Endodermal cell (in vitro differentiated cells): ENCODE results near the gene GABRR2. TPM values are rescaled to one million over a fixed set of nuclear protein-coding genes. Genes with fewer than 3 reads are reported as not detected.

Experiments used
- DNase-seq: peaks from one replicate; pipeline ENCODE4 v3.0.0-alpha.2; 2017
- H3K27ac ChIP-seq: 2 replicates; pipeline ENCODE4 v1.5.1; 2013; ENCODE audit warnings: mild to moderate bottlenecking, low read depth, low read length, moderate library complexity
- H3K27me3 ChIP-seq: 2 replicates; pipeline ENCODE4 v1.6.1; 2013; ENCODE audit warnings: mild to moderate bottlenecking, low read length, moderate library complexity; ENCODE audit not compliant: insufficient read depth, control insufficient read depth, poor library complexity, severe bottlenecking
- H3K36me3 ChIP-seq: 2 replicates; pipeline ENCODE4 v1.7.0; 2013; ENCODE audit warnings: mild to moderate bottlenecking, low read length, moderate library complexity; ENCODE audit not compliant: control insufficient read depth, insufficient read depth
- H3K4me1 ChIP-seq: one replicate; pipeline ENCODE4 v1.7.0; 2013; ENCODE audit warnings: low read length; ENCODE audit not compliant: control insufficient read depth, insufficient read depth
- H3K4me3 ChIP-seq: 2 replicates; pipeline ENCODE4 v1.5.1; 2013; ENCODE audit warnings: mild to moderate bottlenecking, low read length, moderate library complexity
- H3K9ac ChIP-seq: 2 replicates; pipeline ENCODE4 v1.6.1; 2013; ENCODE audit warnings: mild to moderate bottlenecking, low read length, moderate library complexity; ENCODE audit not compliant: poor library complexity, severe bottlenecking; ENCODE audit errors: extremely low read depth
- H3K9me3 ChIP-seq: 2 replicates; pipeline ENCODE4 v1.6.1; 2013; ENCODE audit warnings: mild to moderate bottlenecking, low read length, moderate library complexity; ENCODE audit not compliant: control insufficient read depth
- H3K27ac Mint-ChIP-seq: 2 replicates; pipeline ENCODE4 v1.8.0; 2020; ENCODE audit warnings: mixed read lengths
- H3K27me3 Mint-ChIP-seq: 2 replicates; pipeline ENCODE4 v1.8.0; 2021; ENCODE audit warnings: mild to moderate bottlenecking, mixed read lengths; ENCODE audit not compliant: insufficient read depth
- H3K36me3 Mint-ChIP-seq: 2 replicates; pipeline ENCODE4 v1.8.0; 2020; ENCODE audit warnings: low read depth, mixed read lengths
- H3K4me1 Mint-ChIP-seq: 2 replicates; pipeline ENCODE4 v1.8.0; 2020; ENCODE audit warnings: mixed read lengths
- H3K4me3 Mint-ChIP-seq: 2 replicates; pipeline ENCODE4 v1.8.0; 2020; ENCODE audit warnings: mild to moderate bottlenecking, moderate library complexity, mixed read lengths
- H3K9me3 Mint-ChIP-seq: 2 replicates; pipeline ENCODE4 v1.8.0; 2020; ENCODE audit warnings: mild to moderate bottlenecking, mixed read lengths
- CTCF ChIP-seq: fragments of 200-600 bp; sonication (generic); conservative IDR thresholded peaks from 2 replicates; pipeline ENCODE4 v1.5.0; 2021; ENCODE audit warnings: antibody characterized with exemption, mild to moderate bottlenecking
- WGBS, 2 experiments: methylation state at CpG; one replicate each; pipeline versions ENCODE4 v1.1.5 to v1.1.7; 2013; ENCODE audit warnings: missing lambda C conversion rate in 2 of 2, mixed read lengths in 1 of 2; ENCODE audit not compliant: insufficient coverage in 1 of 2, insufficient read length in 1 of 2; 5-methylcytosine and 5-hydroxymethylcytosine counted together
- total RNA-seq, 2 donors: library from RNA; stranded (reverse); fragmentation: NEBNext Ultra II Directional in 1 of 2; extraction: Animal tissue kit (Norgen Biotek cat#: 25700) in 1 of 2; gene quantifications; 2 replicates in 1 of 2; 3 replicates in 1 of 2; pipeline ENCODE4 v1.2.1, GENCODE V29; 2021

GABRR2 gene
- total RNA-seq, 2 donors from 2014 or later = 0.15 to 0.27 TPM

DNA sequence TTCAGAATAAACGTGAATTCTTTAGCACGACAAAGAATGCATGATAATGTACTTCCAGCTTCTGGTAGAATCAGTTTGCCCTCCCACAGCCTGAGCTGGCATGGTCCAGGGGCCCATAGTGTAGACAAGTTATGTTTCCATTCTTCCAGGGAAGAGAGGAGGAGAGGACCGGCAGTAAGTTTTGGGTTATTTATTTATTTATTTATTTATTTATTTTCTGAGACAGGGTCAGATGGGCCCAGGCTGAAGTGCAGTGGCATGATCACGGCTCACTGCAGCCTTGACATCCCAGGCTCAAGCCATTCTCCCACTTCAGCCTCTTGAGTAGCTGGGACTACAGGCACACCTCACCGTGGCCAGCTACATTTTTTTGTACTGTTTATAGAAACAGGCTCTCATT, 102.6 kb downstream of the GABRR2 start:
- TF ChIP-seq CTCF = no peak
- Histone ChIP-seq H3K27ac (no peak overlapping the region), H3K27me3 (no peaks in the 10 kb centered on the region), H3K4me1 (no peaks in the 10 kb centered on the region), H3K36me3 (no peaks in the 10 kb centered on the region), H3K4me3 (no peak overlapping the region), H3K9ac (no peak overlapping the region), H3K9me3 (no peaks in the 10 kb centered on the region)
- whole genome bisulfite sequencing, 2 experiments = 49 to 61% methylated on average over 4 to 5 of the region's 5 CpGs
- H3K9me3 Mint-ChIP-seq = no peaks in the 10 kb centered on the region
- peaks cover under 1% of the 10 kb centered on the region for H3K4me1 Mint-ChIP-seq
- no peaks in the 10 kb centered on the region for H3K27me3 Mint-ChIP-seq
- H3K36me3 Mint-ChIP-seq = no peaks in the 10 kb centered on the region
- H3K4me3 Mint-ChIP-seq = no peak overlapping the region
- H3K27ac Mint-ChIP-seq = no peak overlapping the region
- DNase-seq = no peak

DNA sequence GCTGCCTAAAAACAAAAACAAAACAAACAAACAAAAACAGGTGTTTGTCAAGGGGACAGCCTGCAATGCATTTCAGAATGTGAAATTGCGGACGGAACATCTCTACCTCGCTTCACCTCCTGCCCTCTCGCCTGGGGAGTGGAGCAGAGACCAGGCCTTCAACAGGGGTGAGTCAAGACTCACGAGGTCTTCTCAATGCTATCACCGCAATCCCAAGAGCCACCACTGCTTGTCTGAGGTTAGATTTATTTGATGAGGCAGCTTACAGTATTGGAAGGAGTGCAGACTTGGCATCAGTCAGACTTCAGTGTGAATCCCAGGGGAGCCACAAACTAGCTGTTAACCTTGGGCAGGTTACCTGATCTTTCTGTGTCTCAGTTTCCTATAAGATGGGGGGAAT, 105.6 kb downstream of the GABRR2 start:
- H3K4me3 Mint-ChIP-seq = no peak overlapping the region
- DNase-seq = no peak
- Histone ChIP-seq H3K4me1 (no peaks in the 10 kb centered on the region), H3K27me3 (no peaks in the 10 kb centered on the region), H3K9ac (no peak overlapping the region), H3K36me3 (no peaks in the 10 kb centered on the region), H3K4me3 (no peak overlapping the region), H3K9me3 (no peaks in the 10 kb centered on the region), H3K27ac (no peak overlapping the region)
- H3K4me1 Mint-ChIP-seq = no peaks in the 10 kb centered on the region
- H3K27ac Mint-ChIP-seq = no peak overlapping the region
- TF ChIP-seq CTCF = no peak
- no peaks in the 10 kb centered on the region for H3K27me3 Mint-ChIP-seq
- no peaks in the 10 kb centered on the region for H3K36me3 Mint-ChIP-seq
- 91 to 92% methylated on average over 6 of the region's 6 CpGs for WGBS, 2 experiments
- no peaks in the 10 kb centered on the region for H3K9me3 Mint-ChIP-seq

- WGBS, 2 experiments = 95 to 97% methylated on average over 3 to 4 of the region's 4 CpGs
- Histone ChIP-seq H3K9me3 (no peaks in the 10 kb centered on the region), H3K36me3 (no peaks in the 10 kb centered on the region), H3K4me1 (no peaks in the 10 kb centered on the region), H3K27me3 (no peaks in the 10 kb centered on the region), H3K27ac (no peak overlapping the region), H3K4me3 (no peak overlapping the region), H3K9ac (no peak overlapping the region)
- TF ChIP-seq CTCF = no peak
- Mint-ChIP-seq H3K36me3 (no peaks in the 10 kb centered on the region), H3K4me3 (no peak overlapping the region), H3K9me3 (no peaks in the 10 kb centered on the region), H3K27ac (no peak overlapping the region), H3K27me3 (no peaks in the 10 kb centered on the region), H3K4me1 (no peaks in the 10 kb centered on the region)
- DNase-seq = no peak
Observed at GRCh38 chr6:89208551-89208950, 106.5 kb downstream of the GABRR2 start.

Other genes with a start within 250 kb of the GABRR2 start
- 100 to 1,000 TPM; 105 to 118 TPM for gene PNRC1, start 234.5 kb downstream of the GABRR2 start, total RNA-seq
- gene SRSF12, start 197.2 kb downstream of the GABRR2 start, total RNA-seq = 10 to 100 TPM in 1 of 2 donors, 1 to 10 TPM in 1; 9.2 to 17.8 TPM
- 1 to 10 TPM; 5.1 to 8.5 TPM for gene PM20D2, start 169.2 kb downstream of the GABRR2 start, total RNA-seq
- under 1 TPM in 1 of 2 donors, not detected in 1; 0.46 TPM for gene GABRR1, start 97.9 kb downstream of the GABRR2 start, total RNA-seq
- gene UBE2J1, start 37.4 kb upstream of the GABRR2 start, total RNA-seq = 10 to 100 TPM; 20.1 to 21.9 TPM
- 1 to 10 TPM in 1 of 2 donors, under 1 TPM in 1; 0.95 to 2.0 TPM for gene RRAGD, start 97.0 kb upstream of the GABRR2 start, total RNA-seq
- gene ANKRD6, start 117.9 kb upstream of the GABRR2 start, total RNA-seq = 100 to 1,000 TPM in 1 of 2 donors, 10 to 100 TPM in 1; 88.7 to 110 TPM